HepG2 (cell line): ENCODE data around the gene SLX9.

Source experiments
- HDAC6 ChIP-seq: fragments of 200-600 bp; sonication (generic); IDR thresholded peaks from 2 replicates; pipeline ENCODE4 v1.7.0; 2017; ENCODE audit warnings: mild to moderate bottlenecking, antibody characterized with exemption, low read length, low read depth
- SIX4 ChIP-seq: sonication (generic); formaldehyde crosslinking; IDR thresholded peaks from 2 replicates; pipeline ENCODE4 v1.4.0; 2020; ENCODE audit warnings: missing genetic modification reagents
- SOX5 ChIP-seq: IDR thresholded peaks from 2 replicates; pipeline ENCODE4 v1.6.1; 2016; ENCODE audit warnings: borderline replicate concordance
- TAF1 ChIP-seq: sonication (generic); formaldehyde crosslinking; IDR thresholded peaks from 2 replicates; pipeline ENCODE4 v1.4.0; 2020; ENCODE audit warnings: missing genetic modification reagents
- ZNF468 ChIP-seq: sonication (generic); formaldehyde crosslinking; IDR thresholded peaks from 2 replicates; pipeline ENCODE4 v1.8.0; 2022; ENCODE audit warnings: mild to moderate bottlenecking, moderate library complexity, missing genetic modification reagents
- ZNF841 ChIP-seq: sonication (generic); formaldehyde crosslinking; IDR thresholded peaks from 2 replicates; pipeline ENCODE4 v1.8.1; 2023; ENCODE audit warnings: missing genetic modification reagents, borderline replicate concordance
- TF ChIP-seq, protein P1 (sequence below): sonication (generic); formaldehyde crosslinking; IDR thresholded peaks from 2 replicates; pipeline ENCODE4 v1.5.0; 2020; ENCODE audit warnings: mild to moderate bottlenecking, missing genetic modification reagents, moderate library complexity
- TF ChIP-seq, protein P2 (sequence below): sonication (generic); formaldehyde crosslinking; IDR thresholded peaks from 2 replicates; pipeline ENCODE4 v1.4.0; 2020; ENCODE audit warnings: missing genetic modification reagents

DNA sequence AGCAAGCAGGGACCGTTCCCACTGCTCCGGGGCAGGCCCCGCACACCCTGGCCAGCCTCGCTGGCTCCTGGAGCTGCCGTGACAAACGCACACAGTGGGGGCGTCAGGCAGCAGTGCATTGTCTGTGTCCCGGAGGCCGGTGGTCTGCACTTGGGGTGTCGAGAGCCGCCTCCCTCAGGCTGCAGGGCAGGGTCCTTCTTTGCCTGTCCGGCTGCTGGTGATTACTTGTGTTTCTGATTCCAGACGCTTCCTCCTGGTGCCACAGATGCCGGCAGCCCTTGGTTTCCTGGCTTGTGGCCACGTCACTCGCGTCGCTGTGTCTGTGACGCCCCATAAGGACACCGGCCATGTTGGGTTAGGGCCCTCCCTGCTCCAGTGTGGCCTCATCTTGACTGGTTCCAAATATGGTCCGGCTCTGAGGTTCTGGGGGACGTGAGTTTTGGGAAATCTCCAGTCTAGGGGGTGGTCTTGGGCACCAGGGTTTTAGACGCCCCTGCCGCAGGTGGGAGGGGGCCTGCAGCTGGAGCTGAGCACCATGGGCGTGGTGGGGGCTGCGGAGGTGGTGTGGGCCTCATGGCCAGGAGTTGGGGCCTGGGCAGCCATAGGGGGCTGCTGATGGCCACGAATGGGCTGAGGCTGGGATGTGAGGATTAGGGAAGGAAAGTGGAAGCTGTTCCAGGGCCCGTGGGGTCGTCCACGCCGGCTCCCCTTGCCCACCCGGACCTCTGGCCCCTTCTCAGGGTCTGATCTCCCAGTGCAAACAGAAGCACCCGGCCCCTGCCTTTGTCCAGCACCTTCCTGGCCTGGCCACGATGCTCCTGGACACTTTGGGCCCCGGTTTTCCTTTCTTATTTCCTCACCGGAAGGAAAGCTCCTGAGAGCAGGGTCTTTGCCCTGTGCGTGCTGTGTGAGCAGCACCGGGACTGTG lies 41.0 kb downstream of the SLX9 start:
- TF ChIP-seq, protein P1, sequence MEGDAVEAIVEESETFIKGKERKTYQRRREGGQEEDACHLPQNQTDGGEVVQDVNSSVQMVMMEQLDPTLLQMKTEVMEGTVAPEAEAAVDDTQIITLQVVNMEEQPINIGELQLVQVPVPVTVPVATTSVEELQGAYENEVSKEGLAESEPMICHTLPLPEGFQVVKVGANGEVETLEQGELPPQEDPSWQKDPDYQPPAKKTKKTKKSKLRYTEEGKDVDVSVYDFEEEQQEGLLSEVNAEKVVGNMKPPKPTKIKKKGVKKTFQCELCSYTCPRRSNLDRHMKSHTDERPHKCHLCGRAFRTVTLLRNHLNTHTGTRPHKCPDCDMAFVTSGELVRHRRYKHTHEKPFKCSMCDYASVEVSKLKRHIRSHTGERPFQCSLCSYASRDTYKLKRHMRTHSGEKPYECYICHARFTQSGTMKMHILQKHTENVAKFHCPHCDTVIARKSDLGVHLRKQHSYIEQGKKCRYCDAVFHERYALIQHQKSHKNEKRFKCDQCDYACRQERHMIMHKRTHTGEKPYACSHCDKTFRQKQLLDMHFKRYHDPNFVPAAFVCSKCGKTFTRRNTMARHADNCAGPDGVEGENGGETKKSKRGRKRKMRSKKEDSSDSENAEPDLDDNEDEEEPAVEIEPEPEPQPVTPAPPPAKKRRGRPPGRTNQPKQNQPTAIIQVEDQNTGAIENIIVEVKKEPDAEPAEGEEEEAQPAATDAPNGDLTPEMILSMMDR = no peak
- TF ChIP-seq ZNF841 (CRISPR knock-in tag) (no peak), SOX5 (CRISPR knock-in tag) (no peak), ZNF468 (no peak), HDAC6 (no peak), SIX4 (CRISPR knock-in tag) (no peak), TAF1 (CRISPR knock-in tag) (no peak)
- TF ChIP-seq, protein P2, sequence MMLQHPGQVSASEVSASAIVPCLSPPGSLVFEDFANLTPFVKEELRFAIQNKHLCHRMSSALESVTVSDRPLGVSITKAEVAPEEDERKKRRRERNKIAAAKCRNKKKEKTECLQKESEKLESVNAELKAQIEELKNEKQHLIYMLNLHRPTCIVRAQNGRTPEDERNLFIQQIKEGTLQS (CRISPR knock-in tag) = no peak
